Kidney (tissue), 14 donors: ENCODE data around the gene FBXO46. TPM values are rescaled to one million over a fixed set of nuclear protein-coding genes. Genes with fewer than 3 reads are reported as not detected.
"Not testable (repeated sequence)": the region's sequence is repeated elsewhere in the genome, so short reads cannot be mapped to it uniquely, and the experiment has no call there.

ENCODE experiments used
- DNase-seq, 5 donors: peaks; one replicate each; pipeline ENCODE4 v3.0.0-alpha.2; 2013 to 2020
- FAIRE-seq: peaks from 2 replicates; lab custom pipeline; 2012; peaks lifted over from hg19 to GRCh38; lab: Jason Lieb, UNC
- H3K27ac ChIP-seq, 2 donors: one replicate each; pipeline ENCODE4 v1.7.0; 2013; ENCODE audit warnings: low read depth in 2 of 2, low read length in 2 of 2, inconsistent platforms in 1 of 2
- H3K27me3 ChIP-seq: one replicate; pipeline ENCODE4 v1.7.1; 2013; ENCODE audit warnings: low read length, inconsistent platforms; ENCODE audit not compliant: control insufficient read depth, insufficient read depth
- H3K36me3 ChIP-seq, 3 donors: one replicate each; pipeline versions ENCODE4 v1.7.0 to v1.7.1; 2013; ENCODE audit warnings: low read length in 3 of 3, control low read depth in 1 of 3, inconsistent platforms in 1 of 3; ENCODE audit not compliant: insufficient read depth in 3 of 3, control insufficient read depth in 2 of 3
- H3K4me1 ChIP-seq, 3 donors: one replicate each; pipeline versions ENCODE4 v1.7.0 to v1.7.1; 2013; ENCODE audit warnings: low read length in 3 of 3, inconsistent platforms in 1 of 3, low read depth in 1 of 3; ENCODE audit not compliant: control insufficient read depth in 2 of 3, insufficient read depth in 2 of 3
- H3K4me3 ChIP-seq, 3 donors: one replicate each; pipeline versions ENCODE4 v1.7.0 to v1.8.1; 2013; ENCODE audit warnings: low read length in 3 of 3, control low read depth in 1 of 3, inconsistent platforms in 1 of 3
- H3K9ac ChIP-seq, 3 donors: one replicate each; pipeline versions ENCODE4 v1.7.0 to v1.7.1; 2013; ENCODE audit warnings: low read length in 3 of 3, control low read depth in 1 of 3, inconsistent platforms in 1 of 3
- H3K9me3 ChIP-seq, 3 donors: one replicate each; pipeline versions ENCODE4 v1.7.0 to v1.7.1; 2013; ENCODE audit warnings: low read length in 3 of 3, control low read depth in 1 of 3, inconsistent platforms in 1 of 3; ENCODE audit not compliant: control insufficient read depth in 2 of 3, insufficient read depth in 1 of 3
- CTCF ChIP-seq: IDR thresholded peaks from 3 replicates; pipeline ENCODE4 v1.5.1; 2012; ENCODE audit warnings: mild to moderate bottlenecking, moderate library complexity, borderline replicate concordance; ENCODE audit not compliant: insufficient read depth; ENCODE audit errors: extremely low read depth
- intact Hi-C: fragments of 100-400 bp; cut with DNase I; formaldehyde crosslinking; loops from one replicate; pipeline ENCODE4 v1.11.1; 2022
- polyA plus RNA-seq: library from polyadenylated mRNA; stranded (reverse); fragments of 350-450 nt; fragmentation: Illumina TruSeq; extraction: RNeasy Lipid Tissue Mini Kit (QIAGEN cat#74804); gene quantifications from one replicate; pipeline ENCODE4 v1.2.3, GENCODE V29; 2014; ENCODE audit warnings: low read depth, low replicate concordance; ENCODE audit not compliant: insufficient read depth
- total RNA-seq: library from RNA; stranded (reverse); fragmentation: NEBNext Ultra II Directional; extraction: Animal tissue kit (Norgen Biotek cat#: 25700); gene quantifications from one replicate; pipeline ENCODE4 v1.2.1, GENCODE V29; 2021
- donor health status: control.
- donor health status: control.
- donor health status: control.
- donor health status: control.
- donor health status: control.
- donor health status: DM: yes; HTN: yes; CAD: no.
- donor health status: Normal renal cell carcinoma (clear cell type).

Gene FBXO46
- total and polyA plus RNA-seq, 2 donors from 2014 or later: 6.5 to 16.6 TPM

GRCh38 chr19:45754323-45754722 is 23.6 kb upstream of the FBXO46 start:
- no peak overlapping the region for H3K27ac ChIP-seq
- DNase-seq (no peak), FAIRE-seq (no peak)
- no peaks in the 10 kb centered on the region for H3K9me3 ChIP-seq
- intact Hi-C loops: no loop called here
- no peaks in the 10 kb centered on the region for H3K27me3 ChIP-seq
- H3K4me3 ChIP-seq: no peak overlapping the region
- no peaks in the 10 kb centered on the region for H3K4me1 ChIP-seq
- no peak overlapping the region for H3K9ac ChIP-seq
- no peak for TF ChIP-seq CTCF
- no peaks in the 10 kb centered on the region for H3K36me3 ChIP-seq

GRCh38 chr19:45753548-45753947 is 22.9 kb upstream of the FBXO46 start:
- no peak overlapping the region for H3K4me3 ChIP-seq
- TF ChIP-seq CTCF: no peak
- DNase-seq: peak in 2 of 5 donors; percentile 33 to 34
- no peaks in the 10 kb centered on the region for H3K36me3 ChIP-seq
- no peaks in the 10 kb centered on the region for H3K27me3 ChIP-seq
- no peak for FAIRE-seq
- H3K4me1 ChIP-seq: no peaks in the 10 kb centered on the region
- H3K27ac ChIP-seq: no peak overlapping the region
- H3K9ac ChIP-seq: no peak overlapping the region
- intact Hi-C loops: no loop called here
- no peaks in the 10 kb centered on the region for H3K9me3 ChIP-seq

GRCh38 chr19:45752639-45753038 is 21.9 kb upstream of the FBXO46 start:
- H3K27ac ChIP-seq: no peak overlapping the region
- FAIRE-seq: no peak
- TF ChIP-seq CTCF: no peak
- H3K9me3 ChIP-seq: no peaks in the 10 kb centered on the region
- no peak overlapping the region for H3K9ac ChIP-seq
- intact Hi-C loops: no loop called here
- no peak for DNase-seq
- no peaks in the 10 kb centered on the region for H3K27me3 ChIP-seq
- H3K4me1 ChIP-seq: no peaks in the 10 kb centered on the region
- no peak overlapping the region for H3K4me3 ChIP-seq
- H3K36me3 ChIP-seq: no peaks in the 10 kb centered on the region

GRCh38 chr19:45751483-45751882 is 20.8 kb upstream of the FBXO46 start:
- H3K4me1 ChIP-seq, H3K27ac ChIP-seq, H3K9me3 ChIP-seq, intact Hi-C loops, H3K9ac ChIP-seq, DNase-seq, H3K4me3 ChIP-seq, H3K27me3 ChIP-seq, H3K36me3 ChIP-seq, FAIRE-seq: not testable (repeated sequence)
